MV-4-11 (cell line): ENCODE measurements around the gene VAV2.

Experiments used
- DNase-seq: peaks from one replicate; lab custom pipeline; 2025; lab: John Stamatoyannopoulos, UW

The VAV2 gene

DNA sequence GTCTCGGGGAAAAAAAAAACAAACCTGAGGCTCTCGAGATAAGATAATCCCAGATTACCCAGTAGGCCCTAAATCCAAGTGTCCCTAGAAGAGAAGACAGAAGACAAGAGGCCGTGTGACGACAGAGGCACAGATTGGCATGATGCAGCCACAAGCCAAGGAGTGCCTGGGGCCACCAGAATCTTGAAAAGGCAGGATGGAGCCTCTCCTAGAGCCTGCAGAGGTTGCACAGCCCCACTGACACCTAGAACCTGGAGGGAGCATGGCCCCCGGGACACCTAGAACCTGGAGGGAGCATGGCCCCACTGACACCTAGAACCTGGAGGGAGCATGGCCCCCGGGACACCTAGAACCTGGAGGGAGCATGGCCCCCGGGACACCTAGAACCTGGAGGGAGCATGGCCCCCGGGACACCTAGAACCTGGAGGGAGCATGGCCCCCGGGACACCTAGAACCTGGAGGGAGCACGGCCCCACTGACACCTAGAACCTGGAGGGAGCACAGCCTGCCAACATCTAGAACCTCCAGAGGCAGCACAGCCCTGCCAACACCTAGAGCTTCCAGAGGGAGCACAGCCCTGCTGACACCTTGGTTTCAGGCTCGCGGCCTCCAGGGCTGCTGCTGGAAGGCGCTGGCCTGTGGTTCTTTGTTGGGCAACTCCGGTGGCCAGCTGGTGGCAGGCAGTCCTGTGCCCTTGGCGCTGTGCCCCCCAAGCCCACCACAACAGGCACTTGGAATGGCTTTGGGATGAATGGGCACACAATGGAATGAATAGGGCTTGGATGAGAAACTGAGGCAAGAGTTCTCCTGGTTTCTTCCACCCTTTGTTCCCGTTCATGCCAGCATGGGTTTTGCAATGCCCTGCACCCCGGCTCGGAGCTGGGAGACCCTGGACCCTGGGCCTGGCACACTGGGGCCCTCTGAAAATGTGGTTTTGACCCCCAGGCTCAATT lies 39.2 kb downstream of the VAV2 start:
- no peak for DNase-seq

DNA sequence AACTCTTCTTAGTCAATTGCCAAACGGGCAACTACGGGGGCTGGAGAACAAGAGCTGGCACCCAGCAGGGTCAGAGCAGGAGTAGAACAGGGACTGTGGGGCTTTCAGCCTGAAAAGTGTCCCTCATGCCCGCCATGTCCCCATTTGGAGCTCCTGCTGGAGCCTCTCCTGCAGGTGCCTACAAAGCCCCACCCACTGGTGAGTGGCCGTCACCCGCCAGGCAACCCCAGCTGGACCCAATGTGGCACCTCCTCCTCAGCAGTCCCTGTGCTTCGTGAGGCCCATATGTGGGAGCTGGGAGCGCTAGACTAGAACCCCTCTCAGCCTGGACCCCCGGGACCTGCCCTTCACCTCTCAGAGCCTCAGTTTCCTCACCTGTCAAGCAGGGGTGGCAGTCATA lies 40.9 kb downstream of the VAV2 start:
- DNase-seq = no peak

DNA sequence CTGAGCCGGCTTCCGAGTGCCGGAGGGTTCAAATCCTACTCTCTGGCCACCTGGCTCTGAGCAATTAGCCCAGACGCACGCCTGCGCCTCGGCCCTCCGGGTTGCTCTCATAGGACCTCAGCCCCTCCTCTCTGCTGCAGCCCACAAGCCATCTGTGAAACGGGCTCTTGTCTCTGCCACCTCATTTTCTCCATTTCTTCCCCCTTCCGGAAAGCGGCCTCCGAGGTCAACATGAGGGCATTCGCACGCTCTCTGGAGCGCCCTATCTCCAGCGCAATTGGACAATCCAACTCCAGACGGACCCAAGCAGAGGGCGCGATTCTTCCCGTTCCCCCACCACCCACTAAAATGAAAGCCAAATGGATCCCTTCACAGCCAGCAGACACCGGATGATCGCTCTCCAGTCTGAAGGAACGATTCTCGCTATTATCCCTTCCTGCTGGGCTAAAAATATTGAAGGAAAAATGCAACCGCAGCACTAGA lies 41.5 kb downstream of the VAV2 start:
- DNase-seq = no peak

DNA sequence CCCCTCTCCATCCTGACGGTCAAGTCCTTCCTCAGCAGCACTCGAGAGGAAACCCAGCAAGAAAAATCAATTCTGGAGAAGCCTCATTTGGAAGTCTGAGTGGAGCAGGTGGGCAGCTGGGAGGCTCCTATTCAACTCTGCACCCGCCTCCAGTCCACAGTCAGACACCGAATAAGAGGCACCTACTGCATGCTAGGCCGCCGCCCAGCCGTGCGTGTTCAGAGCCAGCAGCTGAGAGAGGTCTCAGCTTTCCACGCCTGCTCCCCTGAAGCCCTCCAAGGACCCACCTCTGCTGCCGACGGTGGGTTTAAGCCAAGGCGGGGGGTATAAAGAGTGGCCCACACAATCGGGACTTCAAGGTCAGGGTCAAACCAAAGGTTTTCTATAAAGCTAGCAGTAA lies 41.9 kb downstream of the VAV2 start:
- DNase-seq = no peak

DNA sequence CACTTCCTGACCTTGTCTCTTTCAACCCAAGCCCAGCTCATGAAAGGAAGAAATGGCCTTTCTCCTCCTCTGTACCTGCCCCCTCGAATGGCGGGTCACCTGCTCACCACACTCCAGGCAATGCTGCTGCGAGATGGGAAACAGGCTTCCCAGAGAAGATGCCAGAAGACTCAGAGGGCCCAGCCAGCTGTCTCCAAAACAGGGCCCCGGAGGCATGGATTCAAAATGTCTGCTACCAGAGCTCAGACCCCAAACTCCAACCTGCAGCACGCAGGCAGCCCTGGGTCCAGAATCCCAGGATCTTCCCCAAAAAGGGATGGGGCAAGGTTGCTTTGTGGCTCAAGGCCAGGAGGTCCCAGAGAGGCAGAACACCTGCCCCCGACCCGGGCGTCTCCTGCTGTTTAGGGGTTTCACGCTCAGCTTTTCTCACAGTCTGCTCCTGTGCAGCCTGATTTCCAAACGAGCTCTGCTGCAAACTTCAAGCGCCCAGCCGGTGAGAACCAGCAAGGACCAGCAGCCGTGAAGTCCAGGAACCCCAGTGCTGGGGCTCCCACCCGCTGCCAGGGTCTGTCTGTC lies 42.5 kb downstream of the VAV2 start:
- DNase-seq = no peak

- no peak for DNase-seq
Measured at GRCh38 chr9:133948561-133949485, 43.3 kb downstream of the VAV2 start.

DNA sequence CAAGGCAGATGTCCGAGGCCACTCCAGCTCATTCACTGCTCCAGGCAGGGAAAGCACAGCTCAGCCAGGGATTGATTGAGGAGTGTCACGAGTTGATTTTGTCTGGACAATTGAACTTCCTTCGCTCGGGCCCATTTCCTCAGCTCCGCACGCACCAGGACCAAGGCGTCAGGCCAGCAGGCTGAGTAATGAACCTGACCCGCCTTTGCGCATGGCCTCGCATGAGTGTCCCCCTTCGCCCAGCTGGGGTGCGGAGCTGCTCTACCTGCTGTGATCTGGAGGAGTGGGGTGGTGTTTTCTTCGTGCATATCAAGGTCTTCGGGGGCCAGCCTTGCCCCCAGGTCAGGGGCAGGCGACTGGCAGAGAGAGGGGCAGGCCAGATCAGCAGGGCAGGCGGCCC lies 44.0 kb downstream of the VAV2 start:
- DNase-seq = no peak

DNA sequence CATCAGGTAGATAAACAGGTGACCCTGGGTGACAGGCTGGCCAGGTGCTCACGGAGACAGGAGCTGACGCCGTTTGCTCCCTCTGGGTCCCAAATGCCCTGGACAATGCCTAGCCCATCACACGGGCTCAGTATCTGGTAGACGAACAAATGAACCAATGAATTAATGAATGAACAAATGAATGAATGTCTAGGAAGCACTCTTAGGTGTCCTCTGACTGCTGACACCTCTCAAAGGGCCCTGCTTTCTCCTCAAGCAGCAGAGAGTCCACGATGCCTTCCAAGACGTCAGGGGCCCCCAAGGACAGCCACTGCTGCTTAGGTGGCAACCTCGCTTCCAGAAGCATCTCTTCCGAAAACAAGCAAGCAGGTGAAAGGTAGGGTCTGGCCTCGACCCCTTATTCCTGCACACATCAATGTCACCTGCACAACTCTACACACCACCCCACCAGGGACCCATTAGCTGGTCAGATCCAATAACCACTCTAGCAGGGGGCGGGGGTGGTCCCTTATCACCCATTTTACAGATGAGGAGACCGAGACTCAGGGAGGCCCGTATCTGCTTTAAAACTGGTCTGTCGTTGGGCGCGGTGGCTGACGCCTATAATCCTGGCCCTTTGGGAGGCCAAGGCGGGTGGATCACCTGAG lies 45.2 kb downstream of the VAV2 start:
- no peak for DNase-seq

DNA sequence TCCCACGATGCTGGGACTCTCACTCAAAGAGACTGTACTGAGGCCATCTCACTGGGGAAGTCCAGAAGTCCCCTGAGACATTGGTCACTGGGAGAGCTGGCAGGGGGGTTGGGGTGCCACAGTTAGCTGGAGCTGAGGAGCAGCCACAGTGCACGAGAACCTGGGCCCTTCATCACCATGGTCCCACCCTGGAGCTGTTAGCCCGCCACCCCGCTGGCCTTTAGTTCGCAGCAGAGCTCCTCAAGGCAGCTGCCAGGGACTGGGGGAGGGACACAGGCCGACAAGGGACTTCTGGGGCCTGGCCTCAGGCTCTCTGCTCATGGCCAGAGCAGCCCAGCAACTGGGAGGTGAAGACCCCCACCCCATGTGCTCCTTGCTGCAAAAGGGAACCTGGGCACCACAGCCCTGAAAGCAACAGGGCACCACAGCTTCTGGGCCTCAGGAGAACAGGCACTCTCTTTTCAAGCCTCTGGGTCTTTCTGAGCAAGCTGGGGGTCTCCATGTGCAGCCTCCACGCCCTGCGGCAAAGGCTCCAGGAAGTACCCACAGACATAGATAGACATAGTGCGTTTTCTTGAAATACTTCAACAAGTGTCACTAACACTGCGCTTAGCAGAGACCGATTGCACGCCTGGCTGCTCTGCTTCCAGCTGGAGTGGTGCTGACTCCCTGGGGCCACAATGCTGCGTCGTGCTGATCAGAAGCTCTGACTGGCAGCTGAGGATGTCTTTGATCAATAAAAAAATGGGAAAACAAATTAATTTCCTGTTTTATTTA lies 46.0 kb downstream of the VAV2 start:
- no peak for DNase-seq

DNA sequence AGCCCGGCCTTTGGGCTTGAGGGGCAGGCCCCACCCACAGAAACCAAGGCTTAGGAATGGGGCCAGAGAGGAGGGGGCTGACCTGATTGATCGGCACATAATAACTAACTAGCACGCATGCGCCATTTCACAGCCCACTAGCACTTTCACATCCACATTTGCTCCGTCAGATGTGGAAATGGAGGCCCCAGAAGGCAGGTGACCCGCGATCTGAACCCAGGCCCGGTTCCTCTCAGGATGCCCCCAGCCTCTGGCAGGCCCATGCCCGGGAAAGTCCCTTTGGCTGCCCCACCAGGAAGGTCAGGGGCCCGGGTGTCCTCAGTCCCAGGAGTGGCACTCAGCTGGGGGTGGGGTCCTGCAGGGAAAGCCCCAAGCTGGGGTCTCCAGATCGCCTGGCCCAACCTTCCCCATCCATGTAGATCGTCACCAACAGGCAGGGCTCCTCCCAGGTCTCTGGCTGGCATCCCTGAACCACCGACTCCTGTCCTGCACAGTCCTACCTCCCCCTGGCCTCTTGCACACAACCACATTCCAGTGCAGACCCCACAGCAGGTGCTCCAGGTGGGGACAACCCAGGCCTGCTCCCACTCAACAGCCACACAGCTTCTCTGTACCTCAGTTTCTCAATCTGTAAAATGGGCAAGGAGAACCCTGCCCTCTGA lies 46.7 kb downstream of the VAV2 start:
- DNase-seq = peak; percentile 45

DNA sequence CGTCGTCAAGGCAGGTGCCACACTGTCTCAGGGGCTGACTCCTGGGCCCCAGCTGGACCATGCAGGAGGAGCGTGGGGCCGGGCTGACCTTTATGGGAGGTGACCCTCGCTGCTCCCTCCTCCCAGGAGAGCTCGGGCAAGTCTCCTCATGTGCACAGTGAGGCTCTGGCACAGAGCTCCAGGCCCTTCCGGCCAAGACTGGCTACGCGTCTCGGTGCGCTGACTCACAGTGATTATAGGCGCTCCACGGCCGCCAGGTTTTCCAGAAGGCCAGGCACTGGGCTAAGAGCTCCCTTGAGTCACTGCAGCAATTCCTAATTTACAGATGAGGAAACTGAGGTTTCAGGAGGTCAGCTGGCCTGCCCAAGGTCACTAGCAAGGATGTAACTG lies 47.4 kb downstream of the VAV2 start:
- DNase-seq = no peak

- DNase-seq = no peak
Measured at GRCh38 chr9:133943781-133944745, 48.1 kb downstream of the VAV2 start.

GRCh38 chr9:133943036-133943780 lies 48.9 kb downstream of the VAV2 start:
- no peak for DNase-seq

DNA sequence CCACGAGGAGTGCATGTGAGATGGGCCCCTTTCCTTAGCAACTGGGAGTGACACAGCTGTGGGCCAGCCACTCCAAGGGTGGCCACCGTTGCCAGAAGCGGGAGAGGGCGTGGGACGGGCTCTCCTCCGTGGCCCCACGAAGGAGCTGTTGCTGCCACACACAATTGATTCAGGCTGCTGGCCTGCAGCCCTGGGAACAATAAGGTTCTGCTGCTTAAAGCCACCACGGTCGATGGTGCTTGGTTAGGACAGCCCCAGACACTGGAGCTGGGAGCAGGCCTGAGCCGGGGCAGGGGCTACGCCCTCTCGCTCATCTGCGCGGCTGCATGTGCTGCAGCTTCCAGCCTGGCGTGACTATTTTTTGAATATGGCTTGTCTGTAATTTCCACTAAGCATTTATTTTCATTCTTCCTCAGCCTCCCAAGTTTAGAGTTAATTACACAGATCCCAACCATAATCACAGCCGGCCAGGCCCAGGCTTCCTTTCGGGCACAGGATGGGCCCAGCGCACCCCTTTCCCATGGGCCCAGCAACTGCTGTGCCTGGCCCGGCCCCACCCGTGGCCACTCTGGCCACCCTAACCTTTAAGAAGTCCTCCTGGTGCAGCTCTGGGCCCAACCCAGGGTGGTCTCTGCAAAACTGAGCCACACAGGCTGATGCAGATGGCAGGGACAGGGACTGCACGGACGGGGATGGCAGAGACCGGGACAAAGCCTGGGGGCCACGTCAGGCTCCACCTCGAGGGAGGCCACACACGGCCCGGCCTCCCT lies 49.7 kb downstream of the VAV2 start:
- no peak for DNase-seq

DNA sequence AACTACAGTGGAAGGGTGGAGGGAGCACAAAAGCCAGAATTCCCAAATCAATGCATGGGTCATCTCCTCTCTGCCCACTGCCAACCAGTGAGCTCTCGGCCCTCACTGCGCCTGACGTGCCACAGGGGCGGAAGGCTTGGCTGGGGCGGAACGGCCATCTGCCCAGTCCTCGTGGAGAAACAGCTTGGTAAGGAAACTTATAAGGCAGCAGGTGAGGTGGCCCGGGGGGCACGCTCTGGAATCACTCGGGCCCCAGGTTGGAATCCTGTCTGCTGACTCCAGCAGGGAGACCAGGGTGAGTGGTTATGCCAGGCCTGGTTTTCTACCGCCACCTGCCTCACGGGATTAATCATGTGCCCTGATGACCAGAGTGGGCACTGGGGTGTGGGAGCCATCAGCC lies 52.3 kb downstream of the VAV2 start:
- no peak for DNase-seq

DNA sequence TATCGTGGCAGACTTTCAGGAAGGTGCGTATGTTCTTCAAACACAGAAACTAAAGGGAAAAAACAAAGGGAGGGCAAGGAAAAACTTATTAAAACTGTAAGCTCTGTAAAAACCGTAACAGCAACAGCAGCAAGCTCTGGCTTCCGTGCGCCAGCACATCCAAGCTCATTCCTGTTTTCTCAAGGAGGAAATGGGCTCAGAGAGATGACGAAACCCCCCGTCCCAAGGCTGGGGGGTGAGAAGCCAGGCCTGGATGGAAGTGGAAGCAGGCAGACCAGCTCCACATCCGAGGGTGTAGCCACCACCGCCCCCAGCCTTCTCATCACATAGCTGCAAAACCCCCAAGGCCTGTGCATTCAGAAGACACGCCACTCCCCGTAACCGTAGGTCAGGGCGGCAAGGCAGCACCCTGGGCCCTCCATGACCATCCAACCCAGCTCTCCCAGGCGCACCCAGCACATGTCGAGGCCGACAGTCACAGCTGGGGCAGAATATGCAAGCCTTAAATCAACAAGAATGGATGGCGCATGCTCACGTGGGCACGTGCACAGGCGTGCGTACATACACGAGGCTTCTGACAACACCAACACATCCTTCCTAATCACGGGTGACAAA lies 52.8 kb downstream of the VAV2 start:
- no peak for DNase-seq

DNA sequence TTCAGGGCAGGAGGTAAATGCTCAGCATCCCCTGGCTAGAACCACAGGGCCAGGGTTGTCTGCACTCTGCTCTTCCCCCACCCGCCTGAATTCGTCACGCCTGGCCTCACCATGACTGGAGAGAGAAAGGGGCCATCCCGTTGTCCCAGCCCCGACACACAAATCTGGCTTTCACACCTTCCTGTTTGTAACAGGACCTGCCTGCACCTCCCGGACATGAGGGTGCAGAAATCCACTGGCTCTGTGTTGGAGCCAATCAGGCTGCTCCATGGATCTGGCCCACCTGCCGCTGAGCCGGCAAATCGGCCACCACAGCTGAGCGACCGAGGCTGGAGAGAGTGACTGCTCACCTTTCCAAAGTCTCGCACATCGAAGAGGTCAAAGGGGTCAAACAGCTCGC lies 53.4 kb downstream of the VAV2 start:
- DNase-seq = no peak
